Measurements from ENCODE around the gene MEN1.

- no peak for TF ChIP-seq CTCF (conservative IDR thresholded peaks at IDR 0.05; ENCODE audit: low read length)
- no peak for TF ChIP-seq EZH2phosphoT487 (IDR thresholded peaks at IDR 0.05; ENCODE audit: borderline replicate concordance, low read depth, low read length)
Observed at GRCh38 chr11:64826062-64826461, 15.7 kb upstream of the MEN1 start.

All from OCI-LY7 (cell line).